Measurements from ENCODE around the gene KNSTRN.

- TF ChIP-seq, protein P1, sequence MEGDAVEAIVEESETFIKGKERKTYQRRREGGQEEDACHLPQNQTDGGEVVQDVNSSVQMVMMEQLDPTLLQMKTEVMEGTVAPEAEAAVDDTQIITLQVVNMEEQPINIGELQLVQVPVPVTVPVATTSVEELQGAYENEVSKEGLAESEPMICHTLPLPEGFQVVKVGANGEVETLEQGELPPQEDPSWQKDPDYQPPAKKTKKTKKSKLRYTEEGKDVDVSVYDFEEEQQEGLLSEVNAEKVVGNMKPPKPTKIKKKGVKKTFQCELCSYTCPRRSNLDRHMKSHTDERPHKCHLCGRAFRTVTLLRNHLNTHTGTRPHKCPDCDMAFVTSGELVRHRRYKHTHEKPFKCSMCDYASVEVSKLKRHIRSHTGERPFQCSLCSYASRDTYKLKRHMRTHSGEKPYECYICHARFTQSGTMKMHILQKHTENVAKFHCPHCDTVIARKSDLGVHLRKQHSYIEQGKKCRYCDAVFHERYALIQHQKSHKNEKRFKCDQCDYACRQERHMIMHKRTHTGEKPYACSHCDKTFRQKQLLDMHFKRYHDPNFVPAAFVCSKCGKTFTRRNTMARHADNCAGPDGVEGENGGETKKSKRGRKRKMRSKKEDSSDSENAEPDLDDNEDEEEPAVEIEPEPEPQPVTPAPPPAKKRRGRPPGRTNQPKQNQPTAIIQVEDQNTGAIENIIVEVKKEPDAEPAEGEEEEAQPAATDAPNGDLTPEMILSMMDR (IDR thresholded peaks at IDR 0.05; ENCODE audit: insufficient read depth, low read length, poor library complexity, severe bottlenecking), result no peak
- TF ChIP-seq EZH2phosphoT487 (conservative IDR thresholded peaks at IDR 0.05; ENCODE audit: low read length), result no peak
These were observed 2.7 kb upstream of the KNSTRN start for GRCh38 chr15:40379853-40380252.
